GM10248 (cell line): ENCODE measurements around the gene SEMA4C.
A peak's percentile ranks its signal among the peaks of the same experiment; 100 is the strongest.

Experiments used
- CTCF ChIA-PET: fragments of 300-600 bp; sonication (Branson Sonifier 250); formaldehyde crosslinking; extraction: SDS; loops from one replicate; lab custom pipeline; 2021; ENCODE audit warnings: antibody characterized with exemption; lab: Yijun Ruan, JAX
- POLR2A ChIA-PET: fragments of 350-650 bp; sonication (Branson Sonifier 250); formaldehyde crosslinking; extraction: SDS; loops from one replicate; lab custom pipeline; 2020; ENCODE audit warnings: antibody characterized with exemption; lab: Yijun Ruan, JAX
- DNase-seq: peaks from one replicate; pipeline ENCODE4 v3.0.0; 2012; ENCODE audit errors: extremely low spot score
- TF ChIP-seq, protein P1 (sequence below): IDR thresholded peaks from 2 replicates; pipeline ENCODE4 v1.5.1; 2012; ENCODE audit warnings: mild to moderate bottlenecking, low read depth; ENCODE audit errors: extremely low read depth, missing control alignments, control extremely low read depth

The SEMA4C gene

DNA sequence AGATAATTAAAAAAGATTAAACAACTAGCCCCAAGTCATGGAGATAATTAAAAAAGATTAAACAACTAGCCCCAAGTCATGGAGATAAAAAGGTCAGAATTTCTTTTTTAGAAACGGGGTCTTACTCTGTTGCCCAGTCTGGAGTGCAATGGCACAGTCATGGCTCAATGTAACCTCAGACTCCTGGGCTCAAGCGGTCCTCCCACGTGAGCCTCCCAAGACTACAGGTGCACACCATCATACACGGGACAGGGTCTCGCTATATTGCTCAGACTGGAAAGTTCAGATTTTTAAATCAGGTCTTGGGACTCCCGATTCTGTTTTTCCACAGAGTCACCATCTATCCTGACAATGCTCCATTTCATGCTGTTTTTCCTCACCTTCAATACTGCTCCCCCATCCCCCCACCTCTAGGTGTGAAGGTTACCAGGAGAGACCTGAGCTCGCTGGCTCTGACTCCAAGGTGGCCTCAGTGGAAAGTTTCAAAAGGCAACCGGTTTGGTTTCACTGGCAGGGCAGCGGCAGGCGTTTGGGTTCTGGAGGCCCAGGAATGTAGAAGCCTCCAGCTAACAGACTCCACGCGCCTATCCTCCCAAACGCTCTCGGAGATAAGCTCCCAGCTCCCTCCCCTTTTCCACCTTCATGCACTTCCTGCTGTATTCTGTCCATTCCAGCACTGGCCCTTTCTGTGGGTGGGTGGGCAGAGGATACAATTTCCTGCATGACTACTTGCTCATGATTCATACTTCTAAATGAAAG, 2.9 kb upstream of the SEMA4C start:
- TF ChIP-seq, protein P1, sequence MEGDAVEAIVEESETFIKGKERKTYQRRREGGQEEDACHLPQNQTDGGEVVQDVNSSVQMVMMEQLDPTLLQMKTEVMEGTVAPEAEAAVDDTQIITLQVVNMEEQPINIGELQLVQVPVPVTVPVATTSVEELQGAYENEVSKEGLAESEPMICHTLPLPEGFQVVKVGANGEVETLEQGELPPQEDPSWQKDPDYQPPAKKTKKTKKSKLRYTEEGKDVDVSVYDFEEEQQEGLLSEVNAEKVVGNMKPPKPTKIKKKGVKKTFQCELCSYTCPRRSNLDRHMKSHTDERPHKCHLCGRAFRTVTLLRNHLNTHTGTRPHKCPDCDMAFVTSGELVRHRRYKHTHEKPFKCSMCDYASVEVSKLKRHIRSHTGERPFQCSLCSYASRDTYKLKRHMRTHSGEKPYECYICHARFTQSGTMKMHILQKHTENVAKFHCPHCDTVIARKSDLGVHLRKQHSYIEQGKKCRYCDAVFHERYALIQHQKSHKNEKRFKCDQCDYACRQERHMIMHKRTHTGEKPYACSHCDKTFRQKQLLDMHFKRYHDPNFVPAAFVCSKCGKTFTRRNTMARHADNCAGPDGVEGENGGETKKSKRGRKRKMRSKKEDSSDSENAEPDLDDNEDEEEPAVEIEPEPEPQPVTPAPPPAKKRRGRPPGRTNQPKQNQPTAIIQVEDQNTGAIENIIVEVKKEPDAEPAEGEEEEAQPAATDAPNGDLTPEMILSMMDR: no peak
- DNase-seq: no peak
- CTCF ChIA-PET: interaction anchor here (0.8 to 4.0 kb wide), 9 partner anchors 8 to 379 kb away, joined by 3 to 22 read pairs (median 4); partner anchors contain the start of genes ANKRD39 and CNNM3
- POLR2A ChIA-PET: interaction anchor here (0.7 to 1.1 kb wide), 2 partner anchors 15 to 112 kb away, joined by 3 read pairs; partner anchors contain the start of genes ANKRD39 and CNNM4

DNA sequence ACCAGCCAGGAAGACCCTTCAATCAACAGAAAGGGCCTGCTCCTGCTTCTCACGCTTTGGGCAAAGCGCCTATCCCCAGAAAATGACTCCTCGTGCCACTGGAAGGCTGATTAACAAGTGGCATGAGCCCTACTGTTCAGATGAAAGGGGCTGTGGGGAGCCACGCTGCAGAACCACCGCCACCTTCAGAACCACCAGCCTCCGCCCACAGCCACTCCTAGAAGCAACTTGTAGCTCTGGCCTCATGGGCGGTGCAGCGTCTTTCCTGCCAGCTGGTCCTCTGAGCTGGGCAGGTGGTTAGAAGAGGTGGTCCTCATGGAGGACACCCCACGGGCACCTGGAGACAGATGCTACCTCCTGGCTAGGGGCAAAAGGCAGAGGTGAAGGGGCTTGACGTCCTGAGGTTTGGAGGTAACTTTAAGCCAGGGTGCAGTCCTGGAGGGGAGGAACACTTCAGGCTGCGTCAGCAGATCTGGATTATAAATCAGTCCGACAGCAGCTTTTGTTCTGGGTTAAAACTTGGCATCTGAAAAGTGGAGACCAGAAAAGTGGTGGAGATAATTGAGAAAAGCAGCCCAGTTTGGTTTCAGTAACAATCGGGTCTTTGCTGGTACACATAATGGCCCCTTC, 861 bp upstream of the SEMA4C start:
- DNase-seq: no peak
- CTCF ChIA-PET: interaction anchor here (1.8 kb wide), 1 partner anchor 13 kb away, joined by 14 read pairs; the partner anchor contains the start of gene ANKRD39
- TF ChIP-seq, protein P1: no peak
- POLR2A ChIA-PET: no interaction called here

DNA sequence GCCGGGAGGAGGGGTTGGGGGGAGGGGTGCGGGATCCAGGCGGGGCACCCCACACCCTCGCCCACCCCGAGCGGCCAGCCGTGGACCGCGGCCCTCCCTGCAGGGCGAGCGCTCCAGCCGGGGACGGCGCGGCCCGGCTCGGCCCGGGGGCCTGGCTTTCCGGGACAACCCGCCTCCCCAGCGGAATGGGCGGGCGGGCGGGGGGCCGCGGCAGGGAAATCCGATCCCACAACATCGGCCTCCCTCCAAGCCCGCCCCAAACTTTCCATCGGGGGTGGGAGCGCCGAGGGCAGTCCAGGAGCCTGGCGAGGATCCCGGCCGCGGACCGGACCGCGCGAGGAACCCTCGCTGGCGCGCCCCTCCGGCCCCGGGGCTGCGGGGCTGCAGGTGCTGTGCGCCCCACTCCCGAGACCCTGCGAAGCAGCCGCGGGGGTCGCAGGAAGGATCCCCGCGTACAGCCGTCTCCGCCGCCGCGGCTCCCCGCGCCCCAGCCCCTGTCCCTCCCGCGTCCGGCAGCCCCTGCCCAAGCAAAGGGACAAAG, 529 bp downstream of the SEMA4C start:
- ChIA-PET CTCF (interaction anchor here (0.8 to 4.4 kb wide), 12 partner anchors 8 to 243 kb away, joined by 3 to 45 read pairs (median 4); partner anchors contain the start of gene ANKRD39), POLR2A (no interaction called here)
- TF ChIP-seq, protein P1: no peak
- no peak for DNase-seq

DNA sequence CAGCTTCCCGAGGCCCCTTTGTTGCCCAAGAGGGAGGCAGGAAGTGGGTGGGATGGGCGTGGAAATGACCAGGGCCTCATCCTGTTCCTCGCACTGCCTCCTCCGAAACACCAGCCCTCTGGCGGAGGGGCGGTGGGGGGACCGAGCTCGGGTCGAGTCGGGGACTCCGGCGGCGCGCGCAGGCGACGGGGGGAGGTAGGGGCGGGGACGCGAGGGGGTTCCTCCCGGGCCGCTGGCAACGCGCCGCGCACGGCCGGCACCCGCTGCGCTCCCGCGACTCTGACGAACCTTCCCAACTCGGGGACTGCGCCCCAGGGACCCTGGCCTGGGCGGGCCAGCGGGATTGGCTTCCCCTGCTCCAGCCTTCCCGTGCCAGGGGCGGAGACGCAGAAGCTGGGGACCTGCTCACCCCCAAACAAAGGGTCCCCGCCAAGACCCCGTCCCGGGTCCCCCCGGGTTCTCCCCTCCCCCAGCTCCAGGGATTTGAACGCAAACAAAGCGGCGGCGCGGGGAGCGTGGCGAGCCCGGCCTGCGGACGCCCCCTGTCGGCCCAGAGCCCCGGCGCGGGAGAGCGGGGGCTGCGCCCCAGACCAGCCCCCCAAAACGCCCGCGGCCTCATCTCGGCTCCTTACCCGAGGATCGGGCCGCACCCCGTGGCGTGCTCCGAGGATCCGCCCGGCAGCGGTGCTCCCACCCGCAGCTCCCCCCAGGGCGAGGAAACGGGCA, 1.2 kb downstream of the SEMA4C start:
- POLR2A ChIA-PET: no interaction called here
- CTCF ChIA-PET: interaction anchor here (0.8 to 4.4 kb wide), 22 partner anchors 8 to 461 kb away, joined by 3 to 45 read pairs (median 4); partner anchors contain the start of genes ANKRD39 and CNNM4
- DNase-seq: peak; percentile 87
- TF ChIP-seq, protein P1: peak; percentile 52

DNA sequence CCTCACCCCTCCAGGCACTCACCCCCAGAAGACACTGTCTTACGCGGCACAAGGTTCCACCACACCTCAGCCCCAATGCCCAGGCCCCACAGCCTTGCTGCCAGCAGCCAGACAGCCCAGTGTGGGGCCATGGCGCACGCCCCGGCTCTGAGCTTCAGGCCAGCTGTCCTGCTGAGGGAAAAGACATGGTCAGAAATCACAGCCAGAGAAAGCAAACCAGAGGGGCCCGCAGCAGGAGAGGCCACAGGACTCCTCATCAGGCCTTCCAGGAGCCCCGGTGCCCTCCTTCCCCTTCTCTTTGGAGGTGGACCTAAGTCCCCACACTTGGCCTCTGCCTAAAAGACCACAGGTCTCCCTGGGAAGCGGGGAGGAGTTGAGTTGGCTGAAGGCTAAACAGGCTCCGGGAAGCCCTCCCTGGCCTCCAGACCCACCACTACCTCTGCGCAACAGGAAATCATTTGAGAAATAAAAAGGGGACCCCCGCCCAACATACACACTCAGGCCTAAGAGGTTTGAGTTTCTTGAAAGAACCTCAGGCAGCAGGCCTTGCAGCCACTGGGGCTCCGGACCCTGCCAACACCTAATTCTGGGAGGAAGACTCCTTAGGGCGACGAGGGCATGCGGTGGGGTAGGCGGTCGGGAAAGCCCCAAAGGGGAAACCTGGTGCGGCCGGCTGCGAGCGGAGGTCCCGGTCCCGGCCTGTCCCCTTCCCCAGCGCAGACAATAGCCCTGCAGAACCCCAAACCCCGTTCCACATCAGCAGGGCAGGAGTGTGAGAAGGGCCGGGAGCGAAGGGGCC, 1.9 kb downstream of the SEMA4C start:
- ChIA-PET POLR2A (interaction anchor here (0.5 kb wide), 1 partner anchor 1729 kb away, joined by 3 read pairs; no protein-coding TSS in a partner anchor), CTCF (interaction anchor here (0.8 to 4.4 kb wide), 23 partner anchors 8 to 461 kb away, joined by 3 to 45 read pairs (median 4); partner anchors contain the start of genes ANKRD39 and CNNM4)
- DNase-seq: no peak
- TF ChIP-seq, protein P1: no peak
